Left ventricle myocardium inferior (tissue), 1 donor: ENCODE measurements around the gene GABBR2. TPM values are rescaled to one million over a fixed set of nuclear protein-coding genes. Genes with fewer than 3 reads are reported as not detected.

ENCODE experiments used
- DNase-seq: peaks from one replicate; pipeline ENCODE4 v3.0.0-alpha.2; 2020
- H3K27ac ChIP-seq: fragments of 200-600 bp; replicated peaks from 2 replicates; pipeline ENCODE4 v1.8.0; 2021
- H3K27me3 ChIP-seq: fragments of 200-600 bp; 2 replicates; pipeline ENCODE4 v1.8.0; 2021; ENCODE audit warnings: low read depth
- H3K36me3 ChIP-seq: fragments of 200-600 bp; 2 replicates; pipeline ENCODE4 v1.8.0; 2021
- H3K4me1 ChIP-seq: fragments of 200-600 bp; 2 replicates; pipeline ENCODE4 v1.8.0; 2021
- H3K4me3 ChIP-seq: fragments of 200-600 bp; 2 replicates; pipeline ENCODE4 v1.8.0; 2021; ENCODE audit warnings: mild to moderate bottlenecking, moderate library complexity
- H3K9me3 ChIP-seq: fragments of 200-600 bp; replicated peaks from 2 replicates; pipeline ENCODE4 v1.8.0; 2021
- CTCF ChIP-seq: fragments of 200-600 bp; IDR thresholded peaks from 2 replicates; pipeline ENCODE4 v1.8.0; 2021; ENCODE audit warnings: antibody characterized with exemption, mild to moderate bottlenecking, borderline replicate concordance
- intact Hi-C: fragments of 100-400 bp; cut with micrococcal nuclease; formaldehyde crosslinking; loops from one replicate; pipeline ENCODE4 v1.11.0; 2022
- total RNA-seq: library from RNA; stranded (reverse); fragmentation: NEBNext Ultra II Directional; extraction: Animal tissue kit (Norgen Biotek cat#: 25700); gene quantifications from one replicate; pipeline ENCODE4 v1.2.1, GENCODE V29; 2021
- donor health status: DM: no; HTN: yes; CAD: no; lungs with severe emphysema.

Gene GABBR2
- total RNA-seq, 1 donor from 2014 or later = 1.1 TPM

DNA sequence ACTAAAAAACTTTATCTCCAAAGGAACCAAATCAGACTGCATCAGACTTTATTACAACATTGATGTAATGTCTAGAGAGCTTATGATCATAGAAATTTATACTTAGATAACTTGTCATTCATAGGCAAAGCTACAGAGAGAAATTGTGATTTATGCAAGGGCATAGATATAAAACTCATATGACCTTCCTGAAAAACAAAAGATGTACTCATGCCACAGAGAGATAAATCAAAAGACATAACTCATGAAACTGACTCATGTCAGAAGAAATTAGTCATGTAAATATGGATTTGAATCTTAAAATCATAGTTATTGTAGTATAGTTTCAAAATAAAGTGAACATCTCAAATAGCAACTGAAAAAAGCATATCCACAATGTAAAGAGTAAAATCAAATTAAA lies 186.2 kb downstream of the GABBR2 start:
- H3K27ac ChIP-seq = no peak overlapping the region
- TF ChIP-seq CTCF = no peak
- no peaks in the 10 kb centered on the region for H3K36me3 ChIP-seq
- H3K4me1 ChIP-seq = no peaks in the 10 kb centered on the region
- no peaks in the 10 kb centered on the region for H3K9me3 ChIP-seq
- intact Hi-C loops = no loop called here
- DNase-seq = no peak
- peaks cover 17% of the 10 kb centered on the region for H3K27me3 ChIP-seq
- H3K4me3 ChIP-seq = no peak overlapping the region

DNA sequence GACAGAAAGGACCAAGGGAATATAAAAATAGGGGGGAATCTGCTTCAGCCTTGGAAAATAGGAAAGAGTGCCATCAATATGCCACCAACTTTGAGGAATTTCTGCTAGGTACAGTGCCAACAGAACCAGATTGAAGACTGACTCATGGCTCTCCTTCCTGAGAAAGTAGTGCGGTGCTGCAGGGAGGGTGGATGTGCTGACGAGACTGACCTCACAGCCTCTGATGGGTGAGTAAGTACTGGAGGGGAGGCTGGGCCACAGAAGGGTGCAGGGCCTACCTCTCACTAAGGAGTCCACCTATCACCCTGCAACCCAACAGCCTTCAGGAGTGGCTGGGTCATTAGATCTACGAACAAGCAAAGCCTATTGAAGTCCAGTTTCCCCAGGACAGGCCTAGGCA lies 187.6 kb downstream of the GABBR2 start:
- H3K4me1 ChIP-seq = no peaks in the 10 kb centered on the region
- DNase-seq = no peak
- H3K27me3 ChIP-seq = peaks cover 16% of the 10 kb centered on the region
- H3K4me3 ChIP-seq = no peak overlapping the region
- H3K9me3 ChIP-seq = no peaks in the 10 kb centered on the region
- no peak for TF ChIP-seq CTCF
- no peaks in the 10 kb centered on the region for H3K36me3 ChIP-seq
- intact Hi-C loops = no loop called here
- no peak overlapping the region for H3K27ac ChIP-seq

DNA sequence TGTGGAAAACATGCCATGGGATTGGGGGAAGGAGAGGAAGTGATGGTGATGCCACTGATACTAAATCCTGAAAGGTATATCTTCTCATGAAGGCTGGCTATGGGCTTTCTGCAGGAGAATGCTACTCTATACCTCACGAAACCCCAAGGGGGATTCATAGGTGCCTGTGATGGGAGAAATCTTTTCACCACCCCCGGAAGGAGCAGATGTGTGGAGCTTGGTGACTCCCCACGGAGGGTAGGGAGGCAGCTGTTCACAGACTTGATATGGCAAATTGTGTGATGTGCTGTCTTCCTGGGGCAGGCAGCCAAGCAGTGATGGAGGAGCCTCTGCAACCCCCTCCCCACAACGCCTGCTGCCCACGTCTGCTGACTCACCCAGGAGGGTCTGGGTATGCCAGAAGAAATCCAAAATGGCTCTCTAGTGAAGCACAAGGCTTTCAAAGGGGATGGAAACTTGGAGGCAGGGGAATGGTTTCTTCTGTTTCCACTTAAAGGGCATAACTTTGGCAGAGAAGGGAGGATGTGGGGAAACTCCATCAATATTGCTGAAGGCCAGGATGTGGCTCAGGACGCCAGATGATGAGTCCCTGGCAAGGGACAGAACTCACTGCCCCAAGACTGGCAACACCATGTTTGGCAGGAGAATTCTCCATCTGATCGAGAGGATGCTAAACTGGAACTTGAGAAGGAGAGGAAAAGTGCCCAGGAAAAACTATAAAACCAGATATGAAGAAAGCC lies 188.3 kb downstream of the GABBR2 start:
- DNase-seq = no peak

DNA sequence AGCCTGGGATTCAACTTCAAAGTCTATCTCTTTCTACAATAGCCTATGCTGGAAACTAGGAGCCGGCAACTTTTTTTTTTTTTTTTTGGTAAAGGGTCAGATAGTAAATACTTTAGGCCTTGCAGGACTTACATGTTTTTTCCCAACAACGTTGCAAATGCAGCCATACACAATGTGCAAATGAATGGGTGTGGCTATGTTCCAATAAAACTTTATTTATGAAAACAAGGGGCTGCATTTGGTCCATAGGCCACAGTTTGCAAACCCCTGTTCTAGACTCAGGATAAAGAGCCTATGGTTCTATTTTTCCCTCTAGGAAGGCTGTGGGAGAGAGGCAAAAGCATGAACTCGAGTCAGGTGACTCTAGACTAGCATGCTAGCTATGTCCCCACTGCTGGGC lies 189.1 kb downstream of the GABBR2 start:
- no peak overlapping the region for H3K27ac ChIP-seq
- no peak overlapping the region for H3K4me3 ChIP-seq
- H3K36me3 ChIP-seq = no peaks in the 10 kb centered on the region
- H3K9me3 ChIP-seq = no peaks in the 10 kb centered on the region
- no peaks in the 10 kb centered on the region for H3K4me1 ChIP-seq
- DNase-seq = no peak
- no peak for TF ChIP-seq CTCF
- peaks cover 16% of the 10 kb centered on the region for H3K27me3 ChIP-seq
- intact Hi-C loops = no loop called here

More for the DNA sequence above, 188.3 kb downstream of the GABBR2 start:
- TF ChIP-seq CTCF = no peak
- H3K4me1 ChIP-seq = no peaks in the 10 kb centered on the region
- peaks cover 16% of the 10 kb centered on the region for H3K27me3 ChIP-seq
- no peak overlapping the region for H3K27ac ChIP-seq
- no peaks in the 10 kb centered on the region for H3K36me3 ChIP-seq
- intact Hi-C loops = no loop called here
- H3K4me3 ChIP-seq = no peak overlapping the region
- H3K9me3 ChIP-seq = no peaks in the 10 kb centered on the region

DNA sequence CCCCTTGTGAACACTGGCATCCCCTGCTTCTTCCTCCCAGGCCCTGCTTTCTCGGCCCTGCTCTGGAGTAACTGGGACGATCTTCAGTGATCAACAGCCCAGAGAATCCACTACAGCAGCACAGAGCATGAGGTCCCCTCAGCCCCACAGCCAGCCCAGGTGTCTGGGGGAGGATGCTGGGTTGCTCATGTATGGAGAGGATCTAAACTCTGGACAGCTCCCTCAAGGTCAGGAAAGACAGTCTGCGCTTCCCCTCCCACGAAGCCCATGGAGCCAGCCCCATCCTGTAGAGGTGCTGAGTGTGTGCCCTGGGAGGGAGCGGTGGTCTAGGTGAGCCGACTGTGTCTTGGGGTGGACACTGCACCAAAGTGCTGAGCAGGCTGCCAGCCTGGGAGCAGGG lies 190.2 kb downstream of the GABBR2 start:
- Histone ChIP-seq H3K4me1 (no peaks in the 10 kb centered on the region), H3K4me3 (no peak overlapping the region), H3K27me3 (peaks cover 15% of the 10 kb centered on the region), H3K9me3 (no peaks in the 10 kb centered on the region), H3K36me3 (no peaks in the 10 kb centered on the region), H3K27ac (no peak overlapping the region)
- no peak for DNase-seq
- intact Hi-C loops = no loop called here
- no peak for TF ChIP-seq CTCF
